HG02763 (cell line): Measurements from ENCODE around the gene BTN3A1.

Experiments
- ATAC-seq: cut with Tn5 transposase; IDR thresholded peaks from one replicate; pipeline ENCODE4 v1.9.1; 2021; ENCODE audit warnings: mild to moderate bottlenecking, moderate library complexity; ENCODE audit not compliant: unreplicated experiment

The BTN3A1 gene

DNA sequence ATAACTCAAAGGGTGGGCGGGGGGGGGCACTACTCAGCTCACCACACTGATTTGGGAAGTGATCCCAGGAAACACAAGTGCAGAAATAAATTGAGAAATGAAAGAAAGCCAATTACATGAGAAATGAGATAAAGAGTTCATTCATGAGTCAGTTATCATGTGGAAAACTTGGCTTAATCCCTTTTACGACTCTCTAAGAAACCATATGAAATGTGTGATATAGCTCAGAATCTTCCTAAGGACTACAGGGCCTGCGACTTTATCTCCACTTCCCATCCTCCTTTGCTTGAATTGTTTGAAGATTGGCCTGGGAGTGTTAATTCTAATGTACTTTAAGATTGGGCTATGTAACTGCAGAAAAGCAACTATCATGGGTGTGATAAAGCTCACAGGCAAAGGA lies 22.8 kb upstream of the BTN3A1 start:
- ATAC-seq, result no peak

GRCh38 chr6:26379740-26380139 lies 22.3 kb upstream of the BTN3A1 start:
- ATAC-seq, result no peak

DNA sequence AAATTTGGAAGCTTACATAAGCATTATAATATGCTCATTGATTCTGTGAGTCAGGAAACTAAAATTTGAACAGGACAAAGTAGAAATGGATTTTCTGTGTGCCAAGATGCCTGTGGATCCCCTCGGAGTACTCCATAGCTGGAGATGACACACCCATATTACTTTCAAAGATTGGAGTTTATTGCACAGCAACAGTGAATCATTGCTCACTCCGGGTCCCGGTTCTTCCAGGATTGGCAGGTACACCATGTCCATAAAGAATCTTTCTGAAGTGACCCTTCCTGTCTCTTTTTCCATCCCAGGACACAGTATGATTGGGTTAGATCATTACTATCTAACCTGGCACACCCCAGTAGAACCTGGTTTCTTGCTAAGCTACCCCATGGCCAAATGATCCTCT lies 21.8 kb upstream of the BTN3A1 start:
- no peak for ATAC-seq

DNA sequence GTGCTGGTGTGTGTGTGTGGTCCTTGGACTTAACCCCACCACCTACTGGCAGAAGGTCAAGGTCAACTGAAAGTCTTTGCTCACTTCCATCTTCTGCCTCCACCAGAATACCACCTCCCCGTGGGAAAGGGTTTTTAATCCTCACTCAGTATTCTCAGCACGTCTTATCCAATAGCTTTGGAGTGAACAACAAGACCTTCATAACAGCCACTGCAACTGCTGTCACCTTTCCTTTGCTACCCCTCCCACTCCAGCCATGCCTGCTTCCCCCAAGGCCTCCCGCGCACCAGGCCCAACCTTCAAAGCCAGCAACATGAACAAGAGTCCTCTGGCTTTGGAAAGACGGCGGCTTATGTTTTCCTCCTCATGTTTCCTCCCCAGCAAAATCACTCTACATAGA lies 20.0 kb upstream of the BTN3A1 start:
- ATAC-seq, result no peak

DNA sequence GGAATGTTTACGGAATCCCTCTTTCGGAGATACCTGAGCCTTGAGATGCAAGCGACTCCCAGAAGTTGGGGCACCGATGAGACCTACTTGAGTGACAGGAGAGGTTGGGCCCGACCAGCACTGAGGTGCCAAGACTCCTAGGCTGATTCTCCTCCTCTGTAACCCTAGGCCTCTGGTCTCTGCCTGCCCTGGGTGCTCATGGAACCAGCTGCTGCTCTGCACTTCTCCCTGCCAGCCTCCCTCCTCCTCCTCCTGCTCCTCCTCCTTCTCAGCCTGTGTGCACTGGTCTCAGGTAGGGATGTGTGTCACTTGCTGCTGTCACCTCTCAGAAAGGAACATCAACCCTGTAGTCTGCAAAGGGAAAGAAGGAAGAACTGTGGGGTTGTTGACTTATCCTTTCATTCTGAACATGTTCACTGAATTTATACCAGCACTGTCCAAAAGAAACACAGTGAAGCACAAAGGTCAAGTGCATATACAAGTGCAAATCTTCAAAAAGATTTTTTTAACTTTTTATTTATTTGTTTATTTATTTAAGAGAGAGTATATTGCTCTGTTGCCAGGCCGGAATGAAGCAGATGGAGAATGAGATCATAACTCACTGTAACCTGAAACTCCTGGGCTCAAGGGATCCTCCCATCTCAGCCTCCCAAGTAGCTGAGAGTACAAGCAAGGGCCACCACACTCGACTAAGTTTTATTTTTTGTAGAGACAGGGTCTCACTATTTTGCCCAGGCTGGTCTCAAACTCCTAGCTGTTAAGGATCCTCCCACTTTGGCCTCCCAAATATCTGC lies 18.3 kb upstream of the BTN3A1 start:
- ATAC-seq, result no peak

GRCh38 chr6:26385734-26386125 lies 16.3 kb upstream of the BTN3A1 start:
- ATAC-seq, result no peak

DNA sequence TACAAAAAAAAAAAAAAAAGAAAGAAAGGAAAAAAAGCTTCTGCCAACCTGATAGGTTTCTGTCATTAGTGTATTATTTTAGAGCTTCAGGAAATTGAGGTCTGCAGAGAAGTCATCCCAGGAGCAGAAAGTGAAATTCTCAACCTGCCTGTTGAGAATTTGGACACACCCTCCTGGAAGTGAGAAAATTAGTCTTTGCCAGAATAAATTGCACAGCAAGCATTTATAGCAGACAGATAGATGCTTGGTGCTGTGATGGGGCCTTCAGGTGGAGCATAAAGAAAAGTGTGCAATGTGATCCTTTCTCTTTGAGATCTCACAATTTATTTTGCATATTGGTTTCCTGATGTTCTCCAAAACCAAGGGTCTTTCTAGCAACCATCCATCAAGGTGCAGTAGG lies 14.5 kb upstream of the BTN3A1 start:
- no peak for ATAC-seq

GRCh38 chr6:26388014-26388413 lies 14.1 kb upstream of the BTN3A1 start:
- no peak for ATAC-seq

DNA sequence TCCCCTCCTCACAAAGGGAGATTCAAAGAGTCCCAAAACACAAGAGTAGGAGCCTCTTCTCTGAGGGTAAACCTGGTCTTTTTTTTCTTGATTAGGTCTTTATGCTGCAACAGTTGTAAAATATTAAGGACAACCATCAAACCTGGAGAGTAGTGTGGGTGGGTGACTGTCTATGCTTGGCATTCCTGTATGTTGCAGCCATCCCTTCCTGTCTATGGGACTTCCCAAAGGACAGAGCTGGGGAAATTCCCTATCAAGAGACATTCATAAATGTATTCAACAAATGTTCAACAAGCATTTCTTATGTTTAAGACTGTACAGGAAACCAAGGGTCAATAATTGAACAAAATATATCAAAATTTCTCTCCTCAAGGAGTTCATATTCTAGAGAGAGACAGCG lies 13.6 kb upstream of the BTN3A1 start:
- no peak for ATAC-seq

GRCh38 chr6:26389349-26389894 lies 12.7 kb upstream of the BTN3A1 start:
- no peak for ATAC-seq

DNA sequence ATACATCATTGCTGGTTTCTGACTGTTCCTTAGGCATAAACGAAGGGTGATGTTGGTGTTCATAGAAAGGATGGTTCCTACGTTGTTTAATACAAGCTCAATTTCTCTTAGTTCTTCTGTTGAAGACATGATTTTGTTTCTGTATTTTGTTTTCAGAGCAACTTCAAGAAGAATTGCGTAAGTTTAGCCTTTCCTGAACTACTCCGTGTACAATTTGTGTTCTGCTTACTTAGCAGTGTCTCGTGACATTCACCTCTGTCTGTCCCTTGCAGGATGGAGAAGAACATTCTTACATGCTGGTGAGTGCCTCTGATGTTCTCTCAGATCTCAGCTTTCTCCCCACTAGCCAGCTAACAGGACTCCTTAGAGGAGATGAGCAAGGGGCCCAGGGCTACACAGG lies 11.5 kb upstream of the BTN3A1 start:
- ATAC-seq, result no peak

- ATAC-seq, result no peak
Measured at GRCh38 chr6:26392932-26393636, 9.0 kb upstream of the BTN3A1 start.

DNA sequence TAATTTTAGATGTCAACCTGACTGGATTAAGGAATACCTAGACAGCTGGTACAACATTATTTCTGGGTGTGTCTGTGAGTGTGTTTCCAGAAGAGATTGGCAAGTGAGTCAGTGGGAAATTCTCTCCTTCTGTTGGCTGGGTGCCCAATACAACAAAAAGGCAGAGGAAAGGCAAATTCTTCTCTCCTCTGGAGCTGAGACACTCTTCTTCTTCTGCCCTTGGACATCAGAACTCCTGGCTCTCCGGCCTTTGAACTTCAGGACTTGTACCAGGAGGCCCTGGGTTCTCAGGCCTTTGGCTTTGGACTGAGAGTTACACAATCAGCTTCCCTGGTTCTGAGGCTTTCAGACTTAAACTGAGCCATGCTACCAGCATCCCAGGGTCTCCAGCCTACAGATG lies 7.8 kb upstream of the BTN3A1 start:
- ATAC-seq, result no peak

GRCh38 chr6:26398555-26398954 lies 3.5 kb upstream of the BTN3A1 start:
- ATAC-seq, result no peak

DNA sequence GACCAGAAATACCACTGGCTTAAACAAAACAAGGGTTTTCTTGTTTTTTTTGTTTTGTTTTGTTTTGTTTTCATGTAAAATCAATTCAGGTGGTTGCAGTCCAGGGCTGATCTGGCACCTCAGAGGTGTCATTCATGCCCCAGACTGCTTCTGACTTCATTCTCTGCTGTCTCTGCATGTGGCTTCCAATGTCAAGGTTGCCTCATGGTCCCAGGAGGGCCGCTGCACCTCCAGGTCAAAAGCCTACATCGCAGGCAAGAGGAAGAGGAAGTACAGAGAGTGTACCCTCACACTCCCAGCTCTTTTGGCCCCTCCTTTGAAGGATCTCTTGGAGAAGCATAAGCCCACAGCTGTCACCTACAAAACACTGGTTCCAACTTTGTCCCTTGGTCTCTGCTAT lies 1.4 kb upstream of the BTN3A1 start:
- ATAC-seq, result no peak

- ATAC-seq, result peak; percentile 12
Measured at GRCh38 chr6:26401389-26401986, 587 bp upstream of the BTN3A1 start.

DNA sequence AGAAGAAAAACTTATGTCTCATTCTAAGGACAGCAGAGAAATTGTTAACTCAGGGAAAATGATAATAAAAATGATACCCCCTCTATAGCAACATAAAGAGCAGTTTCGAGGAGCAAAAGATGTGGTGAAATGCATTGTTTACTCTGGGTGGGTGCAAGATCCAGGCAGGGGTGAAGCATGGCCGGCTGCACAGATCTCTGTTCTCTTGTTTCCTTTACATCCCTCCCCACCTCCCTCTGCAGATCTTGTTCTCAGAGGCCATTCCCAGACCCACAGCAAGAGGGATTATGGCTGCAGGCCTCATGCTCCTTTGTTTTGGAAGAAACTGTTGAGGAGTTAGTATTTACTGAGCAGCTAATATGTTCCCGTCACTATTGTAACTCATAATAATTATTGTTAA lies 1.8 kb downstream of the BTN3A1 start:
- ATAC-seq, result no peak

DNA sequence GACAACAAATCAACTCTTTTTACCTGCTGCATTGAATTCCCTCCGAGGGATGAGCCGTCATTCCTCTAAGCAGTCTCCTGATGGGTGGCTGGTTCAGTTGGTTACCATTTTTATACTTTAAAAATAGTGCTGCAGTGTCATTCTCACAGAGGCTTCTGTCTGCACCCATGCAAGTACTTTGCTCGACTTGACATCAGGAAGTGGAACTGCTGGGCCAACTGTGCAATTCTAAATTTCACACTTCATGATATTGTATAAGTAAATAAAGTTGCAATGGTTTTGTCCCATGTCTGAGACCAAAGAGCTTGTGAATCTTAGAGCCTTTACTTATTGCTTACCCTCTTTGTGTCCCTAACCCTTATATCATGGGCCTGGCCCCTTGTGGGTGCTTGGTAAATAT lies 2.5 kb downstream of the BTN3A1 start:
- ATAC-seq, result no peak

DNA sequence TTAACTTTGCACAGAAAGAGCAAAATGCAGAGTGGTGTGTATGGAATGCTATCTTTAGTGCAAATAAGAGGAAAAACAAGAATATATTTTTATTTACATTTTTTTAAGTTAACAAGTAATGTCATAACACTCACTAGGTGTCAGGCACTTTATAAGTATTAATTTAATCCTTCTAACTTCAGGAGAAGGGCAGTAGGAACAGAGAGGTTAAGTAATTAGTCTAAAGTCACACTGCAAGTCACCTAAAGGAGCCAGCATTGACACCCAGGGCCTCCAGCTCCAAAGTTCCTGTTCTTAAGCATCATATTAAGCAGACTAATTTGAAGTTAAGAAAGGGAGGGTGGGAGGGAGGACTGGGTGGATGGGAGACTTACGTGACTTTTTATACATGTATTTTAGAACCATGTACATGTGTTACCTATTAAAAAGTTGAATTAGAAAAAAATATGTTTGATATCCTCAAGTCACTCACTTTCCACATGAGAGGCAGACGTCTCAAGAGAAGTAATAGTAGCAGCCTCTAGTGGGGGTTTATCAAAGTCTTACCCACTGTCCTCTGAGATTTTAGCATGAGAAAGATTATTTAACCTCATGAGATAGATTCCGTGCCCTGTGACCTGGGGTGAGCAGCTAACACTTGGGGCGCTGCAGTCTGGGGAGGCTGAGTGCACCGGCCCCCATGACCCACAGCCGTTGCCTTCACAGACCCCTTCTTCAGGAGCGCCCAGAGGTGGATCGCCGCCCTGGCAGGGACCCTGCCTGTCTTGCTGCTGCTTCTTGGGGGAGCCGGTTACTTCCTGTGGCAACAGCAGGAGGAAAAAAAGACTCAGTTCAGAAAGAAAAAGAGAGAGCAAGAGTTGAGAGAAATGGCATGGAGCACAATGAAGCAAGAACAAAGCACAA lies 7.0 kb downstream of the BTN3A1 start:
- no peak for ATAC-seq

DNA sequence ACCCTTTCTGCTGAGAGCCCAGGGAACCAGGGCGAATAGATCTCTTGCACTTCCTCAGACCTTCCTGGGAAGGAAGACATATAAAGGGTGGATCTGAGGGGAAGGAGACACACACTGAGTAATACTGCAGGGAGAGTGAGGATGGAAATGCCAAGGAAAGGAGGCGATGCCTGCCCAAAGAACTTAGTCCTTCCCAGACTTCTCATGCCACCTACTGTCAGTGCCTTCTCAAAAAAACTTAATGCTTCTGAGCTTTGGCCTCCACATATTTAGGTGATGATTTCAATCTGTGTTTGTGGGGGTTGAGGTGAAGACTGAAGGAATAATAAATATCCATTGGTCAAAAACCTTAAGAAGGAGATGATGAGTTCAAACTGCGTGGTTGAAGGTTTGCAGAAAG lies 9.7 kb downstream of the BTN3A1 start:
- no peak for ATAC-seq

GRCh38 chr6:26412228-26412627 lies 10.2 kb downstream of the BTN3A1 start:
- ATAC-seq, result no peak
